Measurements from ENCODE around the gene SH3BGRL3. TPM values are rescaled to one million over a fixed set of nuclear protein-coding genes. Genes with fewer than 3 reads are reported as not detected.
"Not testable (repeated sequence)": the region's sequence is repeated elsewhere in the genome, so short reads cannot be mapped to it uniquely, and the experiment has no call there.

SH3BGRL3 gene
- total RNA-seq, 1 donor from 2014 or later: 575 TPM

DNA sequence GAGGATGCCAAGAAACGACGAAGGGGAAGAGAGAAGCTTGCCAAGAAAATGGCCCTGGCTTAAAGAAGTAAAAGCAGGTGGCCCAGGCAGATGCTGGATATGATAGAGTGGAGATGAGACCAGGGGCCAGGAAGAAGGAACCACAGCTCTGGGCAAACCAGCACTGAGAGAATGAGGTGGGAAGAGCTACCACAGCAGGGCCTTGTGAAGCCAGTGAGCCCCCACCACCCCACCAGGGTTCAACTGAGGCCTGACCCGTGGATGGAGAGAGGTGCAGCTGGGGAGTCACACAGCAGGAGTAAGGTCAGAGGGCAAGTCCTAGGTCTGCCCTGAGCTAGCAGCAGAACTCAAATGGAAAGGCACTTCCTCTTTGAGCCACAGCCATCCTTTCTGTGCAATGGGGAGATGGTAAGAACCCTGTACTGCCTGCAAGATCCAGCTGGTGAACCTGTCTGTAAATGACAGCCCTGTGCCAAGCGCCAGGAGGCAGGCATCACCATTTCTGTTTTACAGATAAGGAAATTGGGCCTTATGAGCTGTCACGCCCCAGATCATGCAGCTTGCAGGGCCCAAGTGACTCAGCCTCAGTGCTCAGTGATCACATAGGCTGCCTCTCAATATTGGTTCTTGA lies 8.5 kb downstream of the SH3BGRL3 start:
- peak overlapping the region; percentile 97 for H3K27ac Mint-ChIP-seq
- peak overlapping the region; percentile 73 for H3K4me3 Mint-ChIP-seq
- H3K4me1 Mint-ChIP-seq (ENCODE audit: low read depth): peaks cover 71% of the 10 kb centered on the region
- no peaks in the 10 kb centered on the region for H3K9me3 Mint-ChIP-seq
- no peaks in the 10 kb centered on the region for H3K27me3 Mint-ChIP-seq (ENCODE audit: insufficient read depth)
- no peak for DNase-seq (ENCODE audit: low spot score)
- peaks cover 11% of the 10 kb centered on the region for H3K36me3 Mint-ChIP-seq (ENCODE audit: low read depth)
- intact Hi-C loops (cut with micrococcal nuclease): loop anchor here (1.0 to 5.0 kb wide), 3 partner anchors 14 to 254 kb away; no protein-coding TSS in a partner anchor

GRCh38 chr1:26289158-26290059 lies 9.5 kb downstream of the SH3BGRL3 start:
- Mint-ChIP-seq H3K4me1 (ENCODE audit: low read depth) (peaks cover 66% of the 10 kb centered on the region), H3K4me3 (peak overlapping the region; percentile 73), H3K27ac (peak overlapping the region; percentile 97), H3K36me3 (ENCODE audit: low read depth) (peaks cover 6% of the 10 kb centered on the region), H3K9me3 (no peaks in the 10 kb centered on the region), H3K27me3 (ENCODE audit: insufficient read depth) (no peaks in the 10 kb centered on the region)
- intact Hi-C loops (cut with micrococcal nuclease): loop anchor here (1.0 to 5.0 kb wide), 3 partner anchors 15 to 253 kb away; partner anchors contain the start of gene UBXN11
- DNase-seq (ENCODE audit: low spot score): no peak

DNA sequence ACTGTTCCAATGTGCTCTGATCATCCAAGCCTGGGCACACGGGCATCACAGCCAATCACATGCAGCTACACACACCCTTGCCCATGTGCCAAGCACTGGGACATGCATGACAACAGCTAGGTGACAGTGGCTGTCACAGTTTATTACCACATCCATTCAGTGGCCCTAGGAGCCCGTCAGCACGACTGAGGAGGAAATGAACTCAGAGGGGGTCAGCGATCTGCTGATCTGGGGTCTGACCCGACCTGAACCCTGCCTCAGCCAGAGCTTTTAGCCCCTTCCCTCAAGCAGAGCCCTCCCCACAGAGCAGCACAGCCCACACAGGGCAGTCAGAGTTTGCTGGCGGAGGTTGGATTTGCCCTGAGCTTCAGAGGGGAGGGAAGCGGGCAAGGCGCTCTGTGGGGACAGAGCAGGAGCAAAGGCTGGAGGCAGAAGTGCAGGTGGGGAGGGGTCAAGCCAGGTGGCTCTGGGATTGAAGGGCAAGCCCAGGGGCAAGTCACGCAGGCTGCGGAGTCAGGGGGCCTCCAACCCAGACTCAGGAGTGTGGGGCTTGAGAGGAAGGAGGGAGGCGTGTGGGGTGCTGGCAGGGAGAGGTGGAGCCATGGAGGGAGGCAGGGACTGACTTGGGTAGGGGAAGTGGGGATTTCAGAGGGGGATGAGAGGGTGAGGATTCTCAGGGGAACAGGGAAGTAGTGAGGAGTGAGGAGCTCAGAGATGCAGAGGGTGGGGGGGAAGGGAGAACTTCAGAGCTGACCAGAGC lies 10.4 kb downstream of the SH3BGRL3 start:
- intact Hi-C loops (cut with micrococcal nuclease): no loop called here
- no peak for DNase-seq (ENCODE audit: low spot score)
- Mint-ChIP-seq H3K4me3 (peak overlapping the region; percentile 73), H3K4me1 (ENCODE audit: low read depth) (peaks cover 57% of the 10 kb centered on the region), H3K27ac (peak overlapping the region; percentile 97), H3K36me3 (ENCODE audit: low read depth) (peaks cover 5% of the 10 kb centered on the region), H3K9me3 (no peaks in the 10 kb centered on the region), H3K27me3 (ENCODE audit: insufficient read depth) (no peaks in the 10 kb centered on the region)

DNA sequence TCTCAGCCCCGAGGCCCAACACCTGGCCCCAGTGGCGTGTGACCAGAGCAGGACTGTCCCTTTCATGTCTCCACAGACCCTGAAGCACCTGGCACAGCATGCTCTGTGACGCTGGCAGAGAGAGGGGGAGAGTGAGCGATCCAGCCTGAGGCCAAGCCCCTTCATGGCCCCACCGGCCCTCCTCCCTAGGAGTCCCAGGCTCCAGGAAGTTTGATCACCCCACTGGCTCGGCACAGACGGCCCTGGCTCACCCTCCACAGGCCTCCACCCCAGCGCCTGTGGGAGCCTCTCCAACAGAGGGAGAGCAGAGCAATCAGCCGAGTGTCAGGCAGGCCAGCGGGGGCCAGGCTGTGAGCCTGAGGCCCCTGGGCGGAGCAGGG lies 11.0 kb downstream of the SH3BGRL3 start:
- H3K4me3 Mint-ChIP-seq: no peak overlapping the region
- intact Hi-C loops (cut with micrococcal nuclease): no loop called here
- H3K4me1 Mint-ChIP-seq (ENCODE audit: low read depth): peaks cover 53% of the 10 kb centered on the region
- no peak for DNase-seq (ENCODE audit: low spot score)
- peaks cover 5% of the 10 kb centered on the region for H3K36me3 Mint-ChIP-seq (ENCODE audit: low read depth)
- H3K27ac Mint-ChIP-seq: peak overlapping the region; percentile 97
- H3K9me3 Mint-ChIP-seq: no peaks in the 10 kb centered on the region
- H3K27me3 Mint-ChIP-seq (ENCODE audit: insufficient read depth): no peaks in the 10 kb centered on the region

GRCh38 chr1:26291433-26291832 lies 11.5 kb downstream of the SH3BGRL3 start:
- Mint-ChIP-seq H3K9me3 (no peaks in the 10 kb centered on the region), H3K36me3 (ENCODE audit: low read depth) (peaks cover 5% of the 10 kb centered on the region), H3K27me3 (ENCODE audit: insufficient read depth) (no peaks in the 10 kb centered on the region), H3K27ac (peak overlapping the region; percentile 97), H3K4me3 (no peak overlapping the region), H3K4me1 (ENCODE audit: low read depth) (peaks cover 53% of the 10 kb centered on the region)
- DNase-seq (ENCODE audit: low spot score): no peak
- intact Hi-C loops (cut with micrococcal nuclease): no loop called here

GRCh38 chr1:26291939-26292338 lies 12.1 kb downstream of the SH3BGRL3 start:
- H3K9me3 Mint-ChIP-seq: no peaks in the 10 kb centered on the region
- intact Hi-C loops (cut with micrococcal nuclease): no loop called here
- H3K36me3 Mint-ChIP-seq (ENCODE audit: low read depth): peaks cover 5% of the 10 kb centered on the region
- no peak for DNase-seq (ENCODE audit: low spot score)
- peaks cover 50% of the 10 kb centered on the region for H3K4me1 Mint-ChIP-seq (ENCODE audit: low read depth)
- peak overlapping the region; percentile 83 for H3K27ac Mint-ChIP-seq
- H3K27me3 Mint-ChIP-seq (ENCODE audit: insufficient read depth): no peaks in the 10 kb centered on the region
- H3K4me3 Mint-ChIP-seq: no peak overlapping the region

DNA sequence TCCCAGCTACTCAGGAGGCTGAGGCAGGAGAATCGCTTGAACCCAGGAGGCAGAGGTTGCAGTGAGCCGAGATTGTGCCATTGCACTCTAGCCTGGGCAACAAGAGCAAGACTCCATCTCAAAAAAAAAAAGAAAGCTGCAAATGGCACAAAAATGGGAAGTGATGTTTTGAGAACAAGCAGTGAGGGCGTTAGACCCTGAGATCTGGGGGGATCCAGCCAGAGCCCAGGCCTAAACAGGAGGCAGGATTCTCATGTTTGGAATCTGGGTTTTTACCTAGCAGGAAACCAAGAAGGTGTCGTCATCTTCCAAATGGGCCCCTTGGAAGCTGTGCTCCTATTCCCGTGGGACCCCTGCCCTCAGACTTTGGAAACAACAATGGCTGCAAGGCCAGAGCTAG lies 12.8 kb downstream of the SH3BGRL3 start:
- intact Hi-C loops (cut with micrococcal nuclease); H3K27ac Mint-ChIP-seq: not testable (repeated sequence)

DNA sequence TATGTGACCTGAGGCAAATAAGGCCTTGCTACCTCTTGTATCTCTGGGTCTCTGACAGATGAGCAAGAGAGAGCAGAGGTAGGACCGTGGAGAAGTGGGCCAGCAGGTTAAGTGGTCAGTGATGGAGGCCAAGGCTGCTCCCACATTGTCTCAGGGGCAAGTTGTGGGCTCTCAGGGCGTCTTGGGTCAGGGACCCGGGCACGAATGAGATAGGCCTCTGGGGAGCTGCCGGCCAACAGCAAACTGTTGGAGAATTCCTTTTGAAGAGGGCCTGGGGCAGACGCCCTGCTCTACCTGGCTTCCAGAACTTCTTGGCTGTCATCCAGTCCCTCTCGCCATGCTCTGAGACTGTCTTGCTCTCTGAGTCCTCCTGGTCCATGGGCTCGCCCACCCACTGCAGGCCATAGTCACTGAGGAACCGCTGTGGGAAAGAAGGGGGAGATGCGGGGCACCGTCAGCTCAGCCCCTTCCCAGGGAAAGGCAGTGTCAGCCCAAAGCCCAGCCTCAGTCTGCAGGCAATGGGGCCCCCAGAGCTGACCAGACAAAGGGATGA lies 14.1 kb downstream of the SH3BGRL3 start:
- H3K36me3 Mint-ChIP-seq (ENCODE audit: low read depth): peaks cover 3% of the 10 kb centered on the region
- DNase-seq (ENCODE audit: low spot score): no peak
- no peaks in the 10 kb centered on the region for H3K9me3 Mint-ChIP-seq
- intact Hi-C loops (cut with micrococcal nuclease): no loop called here
- no peak overlapping the region for H3K4me3 Mint-ChIP-seq
- H3K4me1 Mint-ChIP-seq (ENCODE audit: low read depth): peaks cover 30% of the 10 kb centered on the region
- H3K27ac Mint-ChIP-seq: no peak overlapping the region
- no peaks in the 10 kb centered on the region for H3K27me3 Mint-ChIP-seq (ENCODE audit: insufficient read depth)

More for the DNA sequence above, 12.8 kb downstream of the SH3BGRL3 start:
- not testable (repeated sequence) for H3K27me3 Mint-ChIP-seq (ENCODE audit: insufficient read depth); H3K9me3 Mint-ChIP-seq; H3K36me3 Mint-ChIP-seq (ENCODE audit: low read depth); DNase-seq (ENCODE audit: low spot score); H3K4me3 Mint-ChIP-seq
- H3K4me1 Mint-ChIP-seq (ENCODE audit: low read depth): peaks cover 42% of the 10 kb centered on the region

- Mint-ChIP-seq H3K9me3 (no peaks in the 10 kb centered on the region), H3K27ac (no peak overlapping the region), H3K4me1 (ENCODE audit: low read depth) (peaks cover 21% of the 10 kb centered on the region), H3K27me3 (ENCODE audit: insufficient read depth) (no peaks in the 10 kb centered on the region), H3K4me3 (no peak overlapping the region), H3K36me3 (ENCODE audit: low read depth) (peaks cover 3% of the 10 kb centered on the region)
- intact Hi-C loops (cut with micrococcal nuclease): no loop called here
- DNase-seq (ENCODE audit: low spot score): no peak
Measured at GRCh38 chr1:26295194-26296138, 15.6 kb downstream of the SH3BGRL3 start.

GRCh38 chr1:26296340-26297056 lies 16.6 kb downstream of the SH3BGRL3 start:
- DNase-seq (ENCODE audit: low spot score): no peak
- H3K4me1 Mint-ChIP-seq (ENCODE audit: low read depth): peaks cover 14% of the 10 kb centered on the region
- peak overlapping the region; percentile 40 for H3K27ac Mint-ChIP-seq
- no peak overlapping the region for H3K4me3 Mint-ChIP-seq
- peaks cover 3% of the 10 kb centered on the region for H3K36me3 Mint-ChIP-seq (ENCODE audit: low read depth)
- intact Hi-C loops (cut with micrococcal nuclease): no loop called here
- H3K9me3 Mint-ChIP-seq: no peaks in the 10 kb centered on the region
- no peaks in the 10 kb centered on the region for H3K27me3 Mint-ChIP-seq (ENCODE audit: insufficient read depth)

DNA sequence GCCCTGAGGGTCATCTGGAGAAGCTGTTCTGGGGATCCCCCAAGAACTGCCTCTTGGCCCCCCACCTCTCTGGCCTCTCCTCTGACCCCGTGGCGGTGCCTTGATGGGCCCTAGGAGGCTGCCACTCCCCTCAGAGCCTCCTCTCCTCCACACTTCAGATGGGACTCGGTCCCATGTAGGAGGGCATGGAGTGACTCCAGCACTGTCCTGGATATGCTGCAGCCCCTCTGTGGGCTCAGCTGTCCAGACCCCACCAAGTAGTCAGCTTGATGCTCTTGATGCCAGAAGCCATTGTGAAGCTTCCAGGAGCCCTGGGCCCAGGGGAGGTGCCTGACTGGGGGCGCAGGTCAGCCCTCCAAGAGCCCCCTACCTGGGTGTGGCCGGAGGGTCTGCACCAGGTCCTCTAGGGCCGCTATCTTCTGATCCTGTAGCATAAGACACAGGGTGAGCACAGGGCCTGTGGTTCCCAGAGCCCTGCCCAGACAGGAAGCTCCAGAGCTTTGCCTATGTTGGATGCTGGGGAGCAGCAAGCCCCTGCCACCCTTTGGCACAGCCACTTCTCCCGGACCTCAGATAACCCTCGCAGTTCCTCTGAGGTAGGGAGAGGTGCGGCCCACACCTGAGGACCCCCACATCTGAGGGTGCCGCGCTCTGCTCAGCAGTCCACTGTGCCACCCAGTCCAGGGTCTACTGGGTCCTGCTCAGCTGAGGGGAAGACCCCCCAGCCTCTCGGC lies 17.3 kb downstream of the SH3BGRL3 start:
- Mint-ChIP-seq H3K4me3 (no peak overlapping the region), H3K27ac (no peak overlapping the region), H3K9me3 (no peaks in the 10 kb centered on the region), H3K27me3 (ENCODE audit: insufficient read depth) (no peaks in the 10 kb centered on the region), H3K36me3 (ENCODE audit: low read depth) (peaks cover 3% of the 10 kb centered on the region), H3K4me1 (ENCODE audit: low read depth) (peaks cover 7% of the 10 kb centered on the region)
- no peak for DNase-seq (ENCODE audit: low spot score)
- intact Hi-C loops (cut with micrococcal nuclease): no loop called here

Measured in activated T-helper 1 cell treated with anti-CD3 and anti-CD28 coated beads, Interleukin-12 subunit alpha, Interleukin-12 subunit beta, Interleukin-2, Interleukin-4 antibody, amounts not matched to agents 30 ng/mL and 10 ng/mL and 1 ng/mL, durations not matched to agents 14 hours and 24 hours and 36 hours (primary cell).